ENCODE data around the gene ST6GALNAC4. TPM values are rescaled to one million over a fixed set of nuclear protein-coding genes. Genes with fewer than 3 reads are reported as not detected.
A peak's percentile ranks its signal among the peaks of the same experiment; 100 is the strongest.

Gene ST6GALNAC4
- 11.4 TPM for total RNA-seq

- peak; percentile 79 for ATAC-seq
Measured at GRCh38 chr9:127916720-127917581, at the start of gene ST6GALNAC4. ST6GALNAC4 (minus strand) TSS chr9:127917041; CDS start chr9:127916419, 622 bp downstream.

- ATAC-seq = no peak
Measured at GRCh38 chr9:127965953-127966352, 49.1 kb upstream of the ST6GALNAC4 start.

GRCh38 chr9:127963359-127964064, 46.7 kb upstream of the ST6GALNAC4 start:
- no peak for ATAC-seq

GRCh38 chr9:127963041-127963358, 46.2 kb upstream of the ST6GALNAC4 start:
- ATAC-seq = no peak

GRCh38 chr9:127962278-127962677, 45.4 kb upstream of the ST6GALNAC4 start:
- ATAC-seq = no peak

- no peak for ATAC-seq
Measured at GRCh38 chr9:127961613-127962155, 44.8 kb upstream of the ST6GALNAC4 start.

GRCh38 chr9:127961155-127961490, 44.3 kb upstream of the ST6GALNAC4 start:
- ATAC-seq = no peak

- ATAC-seq = peak; percentile 49
Measured at GRCh38 chr9:127960410-127961154, 43.7 kb upstream of the ST6GALNAC4 start.

- no peak for ATAC-seq
Measured at GRCh38 chr9:127959841-127960409, 43.1 kb upstream of the ST6GALNAC4 start.

- no peak for ATAC-seq
Measured at GRCh38 chr9:127959398-127959797, 42.6 kb upstream of the ST6GALNAC4 start.

- ATAC-seq = no peak
Measured at GRCh38 chr9:127958728-127959127, 41.9 kb upstream of the ST6GALNAC4 start.

GRCh38 chr9:127955294-127956015, 38.6 kb upstream of the ST6GALNAC4 start:
- peak; percentile 97 for ATAC-seq

GRCh38 chr9:127954831-127955293, 38.0 kb upstream of the ST6GALNAC4 start:
- ATAC-seq = peak; percentile 2

- no peak for ATAC-seq
Measured at GRCh38 chr9:127953768-127954505, 37.1 kb upstream of the ST6GALNAC4 start.

GRCh38 chr9:127953154-127953553, 36.3 kb upstream of the ST6GALNAC4 start:
- ATAC-seq = no peak

- no peak for ATAC-seq
Measured at GRCh38 chr9:127950513-127951289, 33.9 kb upstream of the ST6GALNAC4 start.

- no peak for ATAC-seq
Measured at GRCh38 chr9:127949827-127950512, 33.1 kb upstream of the ST6GALNAC4 start.

GRCh38 chr9:127947841-127948710, 31.2 kb upstream of the ST6GALNAC4 start:
- no peak for ATAC-seq

GRCh38 chr9:127946728-127947127, 29.9 kb upstream of the ST6GALNAC4 start:
- ATAC-seq = no peak

All from esophagus mucosa (tissue), 1 donor.